Stomach (tissue), 9 donors: ENCODE measurements around the gene SORL1. TPM values are rescaled to one million over a fixed set of nuclear protein-coding genes. Genes with fewer than 3 reads are reported as not detected.

ENCODE experiments used
- DNase-seq, 2 donors: peaks; one replicate each; pipeline versions ENCODE4 v3.0.0 to v3.0.0-alpha.2; 2013 to 2019
- H3K27ac ChIP-seq, 5 donors: fragments of 200-600 bp in 4 of 5; sonication (generic) in 4 of 5; one replicate each; pipeline ENCODE4 v1.5.1; 2013 to 2019; ENCODE audit warnings: mild to moderate bottlenecking in 1 of 5, moderate library complexity in 1 of 5
- H3K27me3 ChIP-seq, 3 donors: fragments of 200-600 bp; sonication (generic); one replicate each; pipeline ENCODE4 v1.5.1; 2017 to 2019; ENCODE audit warnings: mixed run types in 1 of 3
- H3K36me3 ChIP-seq, 4 donors: fragments of 200-600 bp; sonication (generic); 1 replicate in 3 of 4; 2 replicates in 1 of 4; pipeline ENCODE4 v1.5.1; 2016 to 2019
- H3K4me1 ChIP-seq, 4 donors: fragments of 200-600 bp; sonication (generic); one replicate each; pipeline ENCODE4 v1.5.1; 2016 to 2019
- H3K4me3 ChIP-seq, 4 donors: fragments of 200-600 bp; sonication (generic) in 3 of 4; one replicate each; pipeline ENCODE4 v1.5.1; 2016 to 2019; ENCODE audit warnings: mild to moderate bottlenecking in 1 of 4
- H3K9me3 ChIP-seq, 4 donors: fragments of 200-600 bp; sonication (generic); one replicate each; pipeline ENCODE4 v1.5.1; 2016 to 2019
- EP300 ChIP-seq: sonication (generic); formaldehyde crosslinking; IDR thresholded peaks from one replicate; pipeline ENCODE4 v1.6.1; 2017; ENCODE audit warnings: antibody characterized with exemption
- POLR2A ChIP-seq, 4 donors: fragments of 450-650 bp; IDR thresholded peaks; one replicate each; pipeline ENCODE4 v1.6.1; 2016; ENCODE audit warnings: antibody characterized with exemption in 4 of 4, control low read depth in 2 of 4, mild to moderate bottlenecking in 1 of 4, moderate library complexity in 1 of 4
- POLR2AphosphoS5 ChIP-seq, 3 donors: sonication (generic); formaldehyde crosslinking; IDR thresholded peaks; one replicate each; pipeline ENCODE4 v1.6.1; 2016; ENCODE audit warnings: antibody characterized with exemption in 3 of 3
- whole genome bisulfite sequencing, 5 donors: extraction: QIAGEN DNeasy Blood & Tissue Kit in 3 of 5; methylation state at CpG; one replicate each; pipeline versions ENCODE4 v1.1.5 to v1.1.7; 2013 to 2018; 5-methylcytosine and 5-hydroxymethylcytosine counted together
- intact Hi-C: fragments of 100-400 bp; cut with DNase I; formaldehyde crosslinking; loops from one replicate; pipeline ENCODE4 v1.15.1; 2023; ENCODE audit warnings: low total_unique reads
- polyA plus RNA-seq, 3 donors: library from polyadenylated mRNA; stranded (reverse); fragments of 200-250 nt; gene quantifications; one replicate each; pipeline ENCODE4 v1.2.3, GENCODE V29; 2013
- total RNA-seq, 5 donors: library from RNA; depleted of rRNA; stranded (reverse); fragments of >200 nt; gene quantifications; one replicate each; pipeline versions ENCODE4 v1.1.0 to v1.2.3, GENCODE V29; 2014 to 2016
- TF ChIP-seq, protein P1 (sequence below), 7 experiments: fragments of 450-650 bp in 4 of 7; fragments of 200-600 bp in 3 of 7; sonication (generic) in 3 of 7; IDR thresholded peaks; one replicate each; pipeline ENCODE4 v1.5.1; 2016 to 2019; ENCODE audit warnings: antibody characterized with exemption in 7 of 7, control low read depth in 2 of 7, mild to moderate bottlenecking in 1 of 7
- donor health status: healthy with polysubstance abuse.
- donor health status: Bipolar disorder and iron deficiency.
- donor health status: healthy.

SORL1 gene
- total and polyA plus RNA-seq, 8 donors, result 0.76 to 161 (median 18.2) TPM

DNA sequence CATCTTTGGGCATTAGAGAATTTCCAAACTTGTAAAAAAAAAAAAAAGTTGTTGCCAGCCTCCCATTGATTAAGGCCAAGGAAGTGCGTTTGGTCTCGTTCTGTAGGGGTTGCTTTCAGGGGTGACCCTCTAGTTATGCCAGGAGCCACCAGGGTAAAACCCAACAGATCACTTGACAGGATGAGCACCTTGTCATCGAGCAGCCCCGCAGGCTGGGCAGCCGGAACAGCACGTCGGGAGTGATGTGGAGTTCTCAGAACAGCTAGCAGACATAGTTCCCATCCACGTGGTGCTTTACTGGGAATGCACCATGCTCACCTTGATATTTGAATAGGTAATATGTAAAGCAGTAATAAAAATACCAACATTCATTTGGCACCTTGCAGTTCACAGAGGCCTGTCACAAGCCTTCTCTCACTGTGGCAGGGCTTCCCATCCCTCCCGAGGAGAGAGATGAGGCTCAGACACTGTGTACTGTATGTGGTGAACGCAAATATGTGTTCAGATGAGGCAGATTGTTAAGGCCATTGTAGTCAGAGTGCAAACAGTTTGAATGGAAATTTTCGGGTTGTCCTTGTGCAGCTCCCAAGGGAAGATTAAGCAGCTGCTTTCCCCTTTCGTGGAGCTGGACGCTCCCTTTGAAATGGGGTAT is 71.6 kb downstream of the SORL1 start:
- H3K27me3 ChIP-seq, result no peaks in the 10 kb centered on the region
- H3K27ac ChIP-seq, result no peak overlapping the region
- DNase-seq, result no peak
- no peak for TF ChIP-seq POLR2AphosphoS5 (IDR thresholded peaks at IDR 0.05)
- TF ChIP-seq, protein P1, sequence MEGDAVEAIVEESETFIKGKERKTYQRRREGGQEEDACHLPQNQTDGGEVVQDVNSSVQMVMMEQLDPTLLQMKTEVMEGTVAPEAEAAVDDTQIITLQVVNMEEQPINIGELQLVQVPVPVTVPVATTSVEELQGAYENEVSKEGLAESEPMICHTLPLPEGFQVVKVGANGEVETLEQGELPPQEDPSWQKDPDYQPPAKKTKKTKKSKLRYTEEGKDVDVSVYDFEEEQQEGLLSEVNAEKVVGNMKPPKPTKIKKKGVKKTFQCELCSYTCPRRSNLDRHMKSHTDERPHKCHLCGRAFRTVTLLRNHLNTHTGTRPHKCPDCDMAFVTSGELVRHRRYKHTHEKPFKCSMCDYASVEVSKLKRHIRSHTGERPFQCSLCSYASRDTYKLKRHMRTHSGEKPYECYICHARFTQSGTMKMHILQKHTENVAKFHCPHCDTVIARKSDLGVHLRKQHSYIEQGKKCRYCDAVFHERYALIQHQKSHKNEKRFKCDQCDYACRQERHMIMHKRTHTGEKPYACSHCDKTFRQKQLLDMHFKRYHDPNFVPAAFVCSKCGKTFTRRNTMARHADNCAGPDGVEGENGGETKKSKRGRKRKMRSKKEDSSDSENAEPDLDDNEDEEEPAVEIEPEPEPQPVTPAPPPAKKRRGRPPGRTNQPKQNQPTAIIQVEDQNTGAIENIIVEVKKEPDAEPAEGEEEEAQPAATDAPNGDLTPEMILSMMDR (IDR thresholded peaks at IDR 0.05), result no peak
- H3K4me1 ChIP-seq, result peaks cover 0 to 15% (median 0%) of the 10 kb centered on the region in 4 donors
- peaks cover 0 to 25% (median 21%) of the 10 kb centered on the region in 4 donors for H3K36me3 ChIP-seq
- peaks cover 0 to 18% (median 11%) of the 10 kb centered on the region in 4 donors for H3K9me3 ChIP-seq
- intact Hi-C loops, result no loop called here
- no peak overlapping the region for H3K4me3 ChIP-seq
- 77 to 91% (median 87%) methylated on average over 13 of the region's 13 CpGs for WGBS, 5 donors

DNA sequence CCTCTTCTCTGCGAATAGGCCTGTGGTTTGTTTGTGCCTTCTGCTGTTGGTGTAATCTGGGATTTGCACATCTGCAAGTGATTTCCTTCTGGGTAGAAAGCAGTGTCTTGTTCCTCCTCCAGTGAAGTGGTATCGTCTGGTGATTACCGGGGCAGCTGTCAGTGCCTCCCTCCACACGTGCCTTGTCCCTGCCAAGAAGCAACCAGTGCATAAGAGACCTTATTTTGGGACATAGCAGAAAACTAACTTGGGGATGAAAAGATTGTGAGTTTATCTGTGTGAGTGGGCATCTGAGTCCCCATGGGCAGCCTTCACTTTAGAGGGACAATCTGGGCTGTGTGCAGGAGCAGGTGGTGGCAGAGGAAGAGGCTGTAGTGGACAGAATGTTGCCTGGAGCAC is 72.1 kb downstream of the SORL1 start:
- Histone ChIP-seq H3K27ac (no peak overlapping the region), H3K27me3 (no peaks in the 10 kb centered on the region), H3K4me3 (no peak overlapping the region), H3K9me3 (peaks cover 0 to 19% (median 11%) of the 10 kb centered on the region in 4 donors), H3K36me3 (peaks cover 0 to 27% (median 21%) of the 10 kb centered on the region in 4 donors), H3K4me1 (peaks cover 0 to 15% (median 0%) of the 10 kb centered on the region in 4 donors)
- TF ChIP-seq, protein P1 (IDR thresholded peaks at IDR 0.05), result no peak
- TF ChIP-seq EP300 (no peak), POLR2AphosphoS5 (IDR thresholded peaks at IDR 0.05) (no peak), POLR2A (IDR thresholded peaks at IDR 0.05) (no peak)
- no peak for DNase-seq
- 73 to 94% (median 83%) methylated on average over 4 of the region's 4 CpGs for WGBS, 5 donors
- intact Hi-C loops, result no loop called here

DNA sequence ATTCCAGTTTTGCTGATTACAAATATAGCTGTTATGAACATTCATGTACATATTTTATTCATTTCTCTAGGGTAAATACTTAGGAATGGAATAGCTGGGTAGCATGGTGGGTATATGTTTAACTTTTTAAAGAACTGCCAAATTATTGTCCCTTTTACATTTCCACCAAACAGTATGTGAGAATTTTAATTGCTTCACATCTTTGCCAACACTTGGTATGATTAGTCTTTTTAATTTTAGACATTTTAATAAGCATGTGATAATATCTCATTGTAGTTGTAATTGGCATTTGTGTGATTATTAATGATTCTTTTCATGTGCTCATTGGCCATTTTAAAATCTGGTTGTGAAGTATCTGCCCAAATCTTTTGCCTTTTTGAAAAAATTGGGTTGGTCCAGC is 73.3 kb downstream of the SORL1 start:
- peaks cover 0 to 29% (median 16%) of the 10 kb centered on the region in 4 donors for H3K9me3 ChIP-seq
- H3K4me1 ChIP-seq, result peaks cover 0 to 13% (median 0%) of the 10 kb centered on the region in 4 donors
- no peak overlapping the region for H3K27ac ChIP-seq
- H3K4me3 ChIP-seq, result no peak overlapping the region
- H3K27me3 ChIP-seq, result no peaks in the 10 kb centered on the region
- no peak for DNase-seq
- intact Hi-C loops, result no loop called here
- H3K36me3 ChIP-seq, result peaks cover 0 to 30% (median 21%) of the 10 kb centered on the region in 4 donors
- TF ChIP-seq, protein P1 (IDR thresholded peaks at IDR 0.05), result no peak
- TF ChIP-seq EP300 (no peak), POLR2AphosphoS5 (IDR thresholded peaks at IDR 0.05) (no peak)

DNA sequence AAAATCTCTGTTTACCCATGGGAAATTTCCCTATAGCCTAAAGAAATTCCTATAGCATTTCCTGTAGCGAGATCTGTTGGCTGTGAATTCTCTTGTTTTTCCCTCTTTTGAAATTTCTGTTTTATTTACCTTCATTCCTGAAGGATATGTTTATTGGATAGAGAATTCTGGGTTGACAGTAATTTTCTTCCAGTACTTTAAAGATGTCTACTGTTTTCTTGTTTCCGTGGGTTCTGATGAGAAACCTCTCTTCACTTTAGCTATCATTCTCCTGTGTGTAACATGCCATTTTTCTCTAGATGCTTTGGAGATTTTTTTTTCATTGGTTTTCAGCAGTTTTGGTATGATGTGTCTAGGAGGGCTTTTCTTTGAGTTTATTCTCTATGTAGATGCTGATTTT is 78.1 kb downstream of the SORL1 start:
- Histone ChIP-seq H3K4me1 (no peaks in the 10 kb centered on the region), H3K4me3 (no peak overlapping the region), H3K27ac (no peak overlapping the region), H3K9me3 (peaks cover 0 to 27% (median 12%) of the 10 kb centered on the region in 4 donors), H3K36me3 (peaks cover 0 to 8% (median 2%) of the 10 kb centered on the region in 4 donors), H3K27me3 (no peaks in the 10 kb centered on the region)
- no peak for DNase-seq
- intact Hi-C loops, result loop anchor here (10.0 kb wide), 1 partner anchor 215 kb away; no protein-coding TSS in a partner anchor
- WGBS, 5 donors, result 92 to 100% (median 95%) methylated on average over 2 of the region's 2 CpGs
- TF ChIP-seq POLR2AphosphoS5 (IDR thresholded peaks at IDR 0.05), result no peak
- TF ChIP-seq POLR2A (IDR thresholded peaks at IDR 0.05), result no peak
- TF ChIP-seq EP300, result no peak
- TF ChIP-seq, protein P1 (IDR thresholded peaks at IDR 0.05), result no peak
